Loucy (cell line): ENCODE results near the gene FSTL3.

Source experiments
- H2AFZ ChIP-seq: fragments of 200-600 bp; sonication (generic); 2 replicates; pipeline ENCODE4 v1.6.0; 2016; ENCODE audit warnings: antibody characterized with exemption, mild to moderate bottlenecking, low read length, moderate library complexity
- H3F3A ChIP-seq: fragments of 200-600 bp; 2 replicates; pipeline ENCODE4 v1.6.0; 2016; ENCODE audit warnings: antibody characterized with exemption, low read depth, mild to moderate bottlenecking
- H3K27me3 ChIP-seq: fragments of 200-600 bp; sonication (generic); 2 replicates; pipeline ENCODE4 v1.6.1; 2014; ENCODE audit warnings: low read length, mild to moderate bottlenecking; ENCODE audit not compliant: insufficient read depth, poor library complexity, severe bottlenecking
- H3K36me3 ChIP-seq: fragments of 200-600 bp; sonication (generic); 2 replicates; pipeline ENCODE4 v1.6.1; 2016; ENCODE audit warnings: low read length; ENCODE audit not compliant: insufficient read depth
- H3K4me1 ChIP-seq: fragments of 200-600 bp; sonication (generic); 2 replicates; pipeline ENCODE4 v1.5.1; 2014; ENCODE audit warnings: low read length, mild to moderate bottlenecking; ENCODE audit not compliant: insufficient read depth, poor library complexity, severe bottlenecking
- H3K4me2 ChIP-seq: fragments of 200-600 bp; sonication (generic); 2 replicates; pipeline ENCODE4 v1.6.0; 2014; ENCODE audit warnings: antibody characterized with exemption, low read length, low read depth, mild to moderate bottlenecking; ENCODE audit not compliant: poor library complexity, severe bottlenecking
- H3K4me3 ChIP-seq: fragments of 200-600 bp; sonication (generic); 2 replicates; pipeline ENCODE4 v1.5.1; 2014; ENCODE audit warnings: low read length, mild to moderate bottlenecking, mixed read lengths; ENCODE audit not compliant: poor library complexity, severe bottlenecking
- H3K79me2 ChIP-seq: fragments of 200-600 bp; sonication (generic); 2 replicates; pipeline ENCODE4 v1.6.1; 2014; ENCODE audit warnings: low read length; ENCODE audit not compliant: insufficient read depth
- H3K9ac ChIP-seq: fragments of 200-600 bp; sonication (generic); 2 replicates; pipeline ENCODE4 v1.6.0; 2014; ENCODE audit warnings: mild to moderate bottlenecking, low read depth, low read length, moderate library complexity; ENCODE audit not compliant: poor library complexity, severe bottlenecking
- H3K9me2 ChIP-seq: fragments of 200-600 bp; sonication (generic); replicated peaks from 2 replicates; pipeline ENCODE4 v1.6.1; 2016; ENCODE audit warnings: low read depth, low read length, mixed read lengths
- H3K9me3 ChIP-seq: fragments of 200-600 bp; sonication (generic); 2 replicates; pipeline ENCODE4 v1.6.1; 2014; ENCODE audit warnings: mild to moderate bottlenecking, antibody characterized with exemption, low read length, low read depth; ENCODE audit not compliant: insufficient read depth
- H4K20me1 ChIP-seq: fragments of 200-600 bp; sonication (generic); 2 replicates; pipeline ENCODE4 v1.6.0; 2014; ENCODE audit warnings: antibody characterized with exemption, low read length, mild to moderate bottlenecking; ENCODE audit not compliant: insufficient read depth, poor library complexity, severe bottlenecking
- EZH2phosphoT487 ChIP-seq: fragments of 200-600 bp; IDR thresholded peaks from 2 replicates; pipeline ENCODE4 v1.6.1; 2018; ENCODE audit warnings: antibody characterized with exemption, mild to moderate bottlenecking, moderate library complexity, borderline replicate concordance
- TF ChIP-seq, protein P1 (sequence below): fragments of 200-600 bp; sonication (generic); conservative IDR thresholded peaks from 2 replicates; pipeline ENCODE4 v1.5.1; 2014; ENCODE audit warnings: mild to moderate bottlenecking, antibody characterized with exemption, low read length

Gene FSTL3

GRCh38 chr19:661427-662196 lies 14.6 kb upstream of the FSTL3 start:
- no peak for TF ChIP-seq EZH2phosphoT487
- TF ChIP-seq, protein P1, sequence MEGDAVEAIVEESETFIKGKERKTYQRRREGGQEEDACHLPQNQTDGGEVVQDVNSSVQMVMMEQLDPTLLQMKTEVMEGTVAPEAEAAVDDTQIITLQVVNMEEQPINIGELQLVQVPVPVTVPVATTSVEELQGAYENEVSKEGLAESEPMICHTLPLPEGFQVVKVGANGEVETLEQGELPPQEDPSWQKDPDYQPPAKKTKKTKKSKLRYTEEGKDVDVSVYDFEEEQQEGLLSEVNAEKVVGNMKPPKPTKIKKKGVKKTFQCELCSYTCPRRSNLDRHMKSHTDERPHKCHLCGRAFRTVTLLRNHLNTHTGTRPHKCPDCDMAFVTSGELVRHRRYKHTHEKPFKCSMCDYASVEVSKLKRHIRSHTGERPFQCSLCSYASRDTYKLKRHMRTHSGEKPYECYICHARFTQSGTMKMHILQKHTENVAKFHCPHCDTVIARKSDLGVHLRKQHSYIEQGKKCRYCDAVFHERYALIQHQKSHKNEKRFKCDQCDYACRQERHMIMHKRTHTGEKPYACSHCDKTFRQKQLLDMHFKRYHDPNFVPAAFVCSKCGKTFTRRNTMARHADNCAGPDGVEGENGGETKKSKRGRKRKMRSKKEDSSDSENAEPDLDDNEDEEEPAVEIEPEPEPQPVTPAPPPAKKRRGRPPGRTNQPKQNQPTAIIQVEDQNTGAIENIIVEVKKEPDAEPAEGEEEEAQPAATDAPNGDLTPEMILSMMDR, result no peak
- H3K9me3 ChIP-seq, result no peaks in the 10 kb centered on the region
- H3K4me3 ChIP-seq, result peak overlapping the region; percentile 100
- H3K4me1 ChIP-seq, result peaks cover 24% of the 10 kb centered on the region
- H4K20me1 ChIP-seq, result peaks cover 61% of the 10 kb centered on the region
- peak overlapping the region; percentile 91 for H3K9ac ChIP-seq
- no peaks in the 10 kb centered on the region; the same call in 1 of the 2 replicates for H3K36me3 ChIP-seq
- no peak overlapping the region for H2AFZ ChIP-seq
- peaks cover 64% of the 10 kb centered on the region for H3K79me2 ChIP-seq
- H3K27me3 ChIP-seq, result peaks cover 7% of the 10 kb centered on the region
- H3K4me2 ChIP-seq, result peak overlapping the region; percentile 100
- no peaks in the 10 kb centered on the region for H3K9me2 ChIP-seq
- no peaks in the 10 kb centered on the region for H3F3A ChIP-seq

DNA sequence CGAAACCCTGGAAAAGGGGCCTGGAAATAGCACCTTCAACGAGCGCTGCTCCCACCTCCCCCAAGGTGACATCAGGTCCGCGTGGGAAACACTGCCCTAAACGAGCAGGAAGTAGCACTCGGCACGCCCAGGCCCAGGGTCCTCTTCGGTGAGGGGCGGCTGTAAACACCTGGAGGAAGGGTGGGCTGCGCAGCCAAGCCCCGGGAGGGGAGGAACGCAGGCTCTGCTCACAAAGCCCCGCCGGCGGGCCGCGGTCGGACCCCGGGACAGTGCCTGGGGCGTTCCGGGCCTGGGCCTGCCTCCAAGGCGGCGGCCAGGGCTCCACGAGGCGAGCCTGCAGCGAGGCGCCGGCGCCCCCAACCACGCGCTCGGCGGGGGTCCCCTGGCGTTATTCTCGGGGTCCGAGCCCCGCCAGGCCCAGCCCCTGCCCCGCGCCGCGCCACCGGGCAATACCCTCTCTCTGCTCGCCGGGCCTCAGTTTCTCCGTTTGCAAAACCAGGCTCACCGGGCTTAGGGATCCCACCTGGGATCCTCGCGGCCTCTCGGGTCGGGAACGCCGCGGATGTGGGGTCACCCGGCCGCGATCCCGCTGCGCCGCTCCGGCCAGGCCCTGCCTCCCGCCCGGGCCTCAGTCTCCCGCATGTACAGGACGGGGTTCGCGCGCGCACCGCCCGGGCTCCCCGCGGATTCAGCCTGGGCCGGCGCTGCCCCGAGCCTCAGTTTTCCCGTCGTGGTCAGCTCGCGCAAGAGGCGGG lies 13.8 kb upstream of the FSTL3 start:
- Histone ChIP-seq H2AFZ (no peak overlapping the region), H4K20me1 (peaks cover 54% of the 10 kb centered on the region), H3F3A (no peaks in the 10 kb centered on the region), H3K9me3 (no peaks in the 10 kb centered on the region), H3K27me3 (peaks cover 7% of the 10 kb centered on the region), H3K4me1 (peaks cover 24% of the 10 kb centered on the region), H3K36me3 (no peaks in the 10 kb centered on the region; the same call in 1 of the 2 replicates), H3K9ac (peak overlapping the region; percentile 91), H3K9me2 (no peaks in the 10 kb centered on the region), H3K79me2 (peaks cover 56% of the 10 kb centered on the region), H3K4me3 (peak overlapping the region; percentile 100), H3K4me2 (peak overlapping the region; percentile 100)
- no peak for TF ChIP-seq EZH2phosphoT487
- TF ChIP-seq, protein P1, result no peak

GRCh38 chr19:662962-663681 lies 13.1 kb upstream of the FSTL3 start, which contains the start of gene RNF126:
Gene RNF126, minus strand, starts transcription at chr19:663214. Its CDS starts 93 bp downstream, at chr19:663121.
- Histone ChIP-seq H3K9me3 (no peaks in the 10 kb centered on the region), H3K9ac (peak within 1 kb of the TSS; percentile 91), H3K79me2 (peaks cover 49% of the 10 kb centered on the region), H3K9me2 (no peaks in the 10 kb centered on the region), H3K4me2 (peak within 1 kb of the TSS; percentile 100), H4K20me1 (peaks cover 47% of the 10 kb centered on the region), H3K4me1 (peaks cover 24% of the 10 kb centered on the region), H2AFZ (peak within 1 kb of the TSS; percentile 95), H3F3A (no peaks in the 10 kb centered on the region), H3K36me3 (no peaks in the 10 kb centered on the region; the same call in 1 of the 2 replicates), H3K4me3 (peak within 1 kb of the TSS; percentile 100), H3K27me3 (peaks cover 7% of the 10 kb centered on the region)
- TF ChIP-seq, protein P1, result no peak
- no peak for TF ChIP-seq EZH2phosphoT487
